T47D (cell line): ENCODE measurements around the gene GTF2IRD2.
"Not testable (repeated sequence)": the region's sequence is repeated elsewhere in the genome, so short reads cannot be mapped to it uniquely, and the experiment has no call there.

Source experiments
- DNase-seq, 2 experiments: peaks; one replicate each; pipeline versions ENCODE4 v3.0.0 to v3.0.0-alpha.2; 2011 to 2012; ENCODE audit warnings: low read depth in 1 of 2, low spot score in 1 of 2
- in situ Hi-C: cut with HindIII; loops from 2 replicates; pipeline ENCODE4 v1.10.0; 2016; ENCODE audit warnings: low sequenced_read_pairs, low pct_unique_long_range_greater_than_20kb

The GTF2IRD2 gene

DNA sequence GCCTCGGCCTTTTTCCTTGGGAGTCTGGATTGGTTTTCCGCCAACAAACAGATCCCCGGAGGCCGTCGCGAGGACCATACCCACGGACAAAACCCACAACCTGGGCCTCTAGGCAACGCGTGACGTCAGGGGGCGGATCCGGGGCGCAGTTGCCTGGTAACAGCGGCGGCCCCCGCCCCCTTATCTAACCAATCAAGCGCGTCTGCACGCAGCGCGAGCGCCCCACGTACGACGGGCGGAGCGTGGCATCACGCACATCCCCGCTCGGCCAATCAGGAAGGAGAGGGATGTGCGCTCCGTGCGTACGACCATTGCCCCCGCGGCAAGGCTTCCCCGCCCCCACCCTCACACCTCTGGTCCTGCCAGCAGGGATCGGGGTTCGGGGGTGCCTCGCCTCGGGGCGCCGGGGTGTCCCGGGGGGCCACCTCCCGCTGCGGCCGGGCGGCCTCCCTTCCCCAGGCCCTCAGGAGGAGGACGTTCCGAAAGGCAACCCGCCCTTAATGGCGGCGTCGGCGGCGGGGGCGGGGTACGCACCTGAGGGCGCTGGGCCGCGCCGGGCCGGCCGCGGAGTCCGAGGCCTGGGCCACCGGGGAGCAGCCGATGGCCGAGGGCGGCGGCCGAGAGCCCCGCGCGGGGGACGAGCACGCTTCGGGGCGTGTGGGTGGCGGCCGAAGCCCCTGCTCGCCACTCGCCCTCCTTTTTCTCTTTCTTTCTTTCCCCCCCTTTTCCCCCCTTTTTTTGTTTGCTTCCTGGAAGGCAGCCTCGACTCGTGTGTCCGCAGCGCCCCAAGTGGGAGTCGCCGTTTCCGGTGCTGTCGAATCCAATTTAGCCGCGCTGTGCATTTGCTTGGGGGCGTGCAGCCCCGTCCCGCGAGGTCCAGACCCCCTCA, at the start of gene GTF2IRD2:
GTF2IRD2 (minus strand) TSS at position 773 of the 889 bp plus-strand sequence. CDS start 15,227 bp downstream, outside the sequence.
- in situ Hi-C loops, DNase-seq: not testable (repeated sequence)

DNA sequence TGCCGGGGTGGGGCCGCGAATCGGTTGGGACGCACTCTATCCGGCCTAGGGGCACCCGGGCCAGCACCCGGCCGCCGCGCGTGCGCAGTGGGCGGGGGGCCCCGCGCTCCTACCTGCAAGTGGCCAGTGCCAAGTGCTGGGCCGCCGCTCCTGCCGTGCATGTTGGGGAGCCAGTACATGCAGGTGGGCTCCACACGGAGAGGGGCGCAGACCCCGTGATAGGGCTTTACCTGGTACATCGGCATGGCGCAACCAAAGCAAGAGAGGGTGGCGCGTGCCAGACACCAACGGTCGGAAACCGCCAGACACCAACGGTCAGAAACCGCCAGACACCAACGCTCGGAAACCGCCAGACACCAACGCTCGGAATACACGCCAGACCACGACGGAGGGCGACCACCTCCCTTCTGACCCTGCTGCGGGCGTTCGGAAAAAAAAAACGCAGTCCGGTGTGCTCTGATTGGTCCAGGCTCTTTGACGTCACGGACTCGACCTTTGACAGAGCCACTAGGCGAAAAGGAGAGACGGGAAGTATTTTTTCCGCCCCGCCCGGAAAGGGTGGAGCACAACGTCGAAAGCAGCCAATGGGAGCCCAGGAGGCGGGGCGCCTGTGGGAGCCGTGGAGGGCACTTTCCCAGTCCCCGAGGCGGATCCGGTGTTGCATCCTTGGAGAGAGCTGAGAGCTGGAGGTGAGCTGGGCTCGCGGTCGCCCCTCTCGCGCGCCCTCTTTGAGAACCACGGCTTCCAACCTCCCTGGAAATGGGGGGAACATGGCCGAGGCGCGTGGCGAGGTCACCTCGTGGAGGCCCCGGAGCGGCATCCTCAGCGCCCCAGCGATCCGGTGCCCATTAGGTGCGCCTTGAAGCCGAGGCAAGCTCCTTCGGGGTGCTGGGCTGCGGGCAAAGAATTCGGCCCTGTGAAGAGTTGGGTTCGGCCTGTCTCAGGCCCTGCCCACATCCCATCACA, 39.0 kb upstream of the GTF2IRD2 start:
- peak in 1 of 2 experiments; percentile 92 for DNase-seq
- in situ Hi-C loops, result not testable (repeated sequence)

DNA sequence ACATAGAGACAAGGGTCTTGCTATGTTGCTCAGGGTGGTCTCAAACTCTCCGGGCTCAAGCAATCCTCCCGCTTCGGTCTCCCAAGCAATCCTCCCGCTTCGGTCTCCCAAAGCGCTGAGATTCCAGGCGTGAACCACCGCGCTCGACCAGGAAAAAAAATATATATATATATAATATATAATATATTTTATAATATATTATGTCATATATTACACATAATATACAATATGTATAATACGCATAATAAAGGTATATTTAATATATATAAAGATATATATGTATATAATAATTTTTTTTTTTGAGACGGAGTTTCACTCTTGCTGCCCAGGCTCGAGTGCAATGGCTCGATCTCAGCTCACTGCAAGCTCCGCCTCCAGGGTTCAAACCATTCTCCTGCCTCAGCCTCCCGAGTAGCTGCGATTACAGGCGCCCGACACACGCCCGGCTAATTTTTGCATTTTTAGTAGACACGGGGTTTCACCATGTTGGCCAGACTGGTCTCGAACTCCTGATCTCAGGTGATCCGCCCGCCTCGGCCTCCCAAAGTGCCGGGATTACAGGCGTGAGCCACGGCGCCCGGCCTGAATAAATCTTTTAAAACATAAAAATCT, 38.2 kb upstream of the GTF2IRD2 start:
- in situ Hi-C loops, result not testable (repeated sequence)

DNA sequence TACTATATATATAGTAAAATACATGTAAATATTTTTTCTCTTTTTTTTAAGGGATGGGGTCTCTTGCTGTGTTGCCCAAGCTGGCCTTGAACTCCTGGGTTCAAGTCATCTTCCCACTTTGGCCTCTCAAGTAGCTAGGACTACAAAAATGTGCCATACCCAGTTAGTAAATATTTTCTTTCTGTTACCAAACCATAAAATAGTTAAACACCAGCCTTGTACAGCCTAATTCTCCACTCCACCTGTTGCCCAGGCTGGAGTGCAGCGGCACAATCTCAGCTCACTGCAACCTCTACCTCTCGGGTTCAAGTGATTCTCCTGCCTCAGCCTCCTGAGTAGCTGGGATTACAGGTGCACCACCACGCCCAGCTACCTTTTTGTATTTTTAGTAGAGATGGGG, 33.9 kb upstream of the GTF2IRD2 start:
- in situ Hi-C loops, DNase-seq: not testable (repeated sequence)

More for the DNA sequence above, 38.2 kb upstream of the GTF2IRD2 start:
- not testable (repeated sequence) for DNase-seq

DNA sequence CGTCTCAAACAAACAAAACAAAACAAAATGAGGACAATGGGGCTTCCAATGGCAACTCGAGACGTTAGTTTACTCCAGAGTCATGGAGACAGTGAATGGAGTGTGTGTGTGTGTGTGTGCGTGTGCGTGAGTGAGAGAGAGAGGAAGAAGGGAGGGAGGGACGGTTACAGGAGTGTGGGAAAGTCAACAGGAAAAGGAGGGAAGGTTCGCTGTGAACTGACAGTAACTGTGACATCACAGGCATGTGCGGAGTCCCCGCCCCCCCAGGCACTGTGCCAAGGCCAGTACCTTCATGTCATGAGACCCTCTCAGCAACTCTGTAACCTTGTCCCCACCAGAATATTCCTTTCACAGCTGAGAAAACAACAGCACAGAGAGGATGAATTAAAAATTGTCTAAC, 30.7 kb upstream of the GTF2IRD2 start:
- in situ Hi-C loops, DNase-seq: not testable (repeated sequence)

DNA sequence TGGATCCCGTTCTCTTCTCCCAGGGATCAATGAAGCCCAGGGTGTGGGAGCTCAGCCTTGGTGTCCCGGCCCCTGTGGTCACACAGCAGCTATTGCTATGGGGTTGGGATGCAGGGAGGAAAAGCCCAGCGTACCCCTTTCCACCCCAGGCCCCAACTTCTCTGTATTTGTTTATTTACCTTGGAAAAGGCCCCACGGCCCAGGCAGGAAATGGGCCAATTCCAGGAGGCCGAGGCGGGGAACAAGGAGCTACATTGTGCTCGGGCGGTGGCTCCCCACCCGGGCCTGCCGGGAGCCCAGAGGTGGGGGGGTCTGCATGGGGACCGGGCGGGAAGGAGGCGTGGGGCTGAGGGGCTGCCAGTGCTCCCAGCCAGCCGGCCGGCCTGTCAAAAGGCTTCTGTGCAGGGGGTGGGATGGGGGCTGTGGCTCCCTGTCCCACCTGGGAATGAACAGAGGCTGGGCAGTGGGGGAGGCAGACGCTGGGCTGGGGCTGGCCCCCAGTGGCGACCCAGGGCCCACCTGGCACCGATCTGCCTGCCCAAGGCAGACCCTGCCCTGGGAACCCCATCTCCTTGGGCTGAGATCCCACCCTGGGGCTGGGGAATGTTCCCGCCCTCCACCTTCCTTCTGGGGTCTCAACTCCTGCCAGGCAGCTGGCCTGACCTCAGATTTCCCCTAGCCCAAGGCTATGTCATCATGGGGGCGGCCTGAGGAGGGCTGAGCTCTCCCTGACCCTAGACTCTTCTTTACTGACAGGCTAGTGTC, 23.5 kb upstream of the GTF2IRD2 start:
- in situ Hi-C loops, DNase-seq: not testable (repeated sequence)

DNA sequence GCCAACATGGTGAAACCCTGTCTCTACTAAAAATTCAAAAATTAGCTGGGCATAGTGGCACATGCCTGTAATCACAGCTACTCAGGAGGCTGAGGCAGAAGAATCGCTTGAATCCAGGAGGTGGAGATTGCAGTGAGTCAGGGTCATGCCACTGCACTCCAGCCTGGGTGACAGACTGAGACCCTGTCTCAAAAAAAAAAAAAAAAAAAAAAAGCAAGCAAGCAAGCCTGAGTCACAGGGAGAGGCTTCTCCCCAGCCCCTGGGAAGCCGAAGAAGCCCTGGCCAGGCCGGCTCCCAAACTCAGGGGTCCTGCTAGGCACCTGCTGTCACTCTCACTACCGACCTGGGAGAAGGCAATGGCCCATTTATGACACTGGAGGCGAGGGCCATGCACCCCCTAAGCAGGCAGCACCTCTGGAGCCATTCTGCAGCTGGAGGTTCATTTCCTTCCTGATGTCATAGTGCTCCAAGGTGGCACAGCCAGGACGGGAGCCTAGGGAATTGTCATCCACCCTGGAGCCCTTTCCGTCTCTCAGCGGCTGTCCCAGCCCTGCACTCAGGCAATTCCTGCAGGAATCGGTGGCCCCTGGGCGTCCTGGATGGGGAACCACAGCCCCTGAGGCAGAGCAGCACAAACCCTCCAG, 22.8 kb upstream of the GTF2IRD2 start:
- DNase-seq, in situ Hi-C loops: not testable (repeated sequence)

DNA sequence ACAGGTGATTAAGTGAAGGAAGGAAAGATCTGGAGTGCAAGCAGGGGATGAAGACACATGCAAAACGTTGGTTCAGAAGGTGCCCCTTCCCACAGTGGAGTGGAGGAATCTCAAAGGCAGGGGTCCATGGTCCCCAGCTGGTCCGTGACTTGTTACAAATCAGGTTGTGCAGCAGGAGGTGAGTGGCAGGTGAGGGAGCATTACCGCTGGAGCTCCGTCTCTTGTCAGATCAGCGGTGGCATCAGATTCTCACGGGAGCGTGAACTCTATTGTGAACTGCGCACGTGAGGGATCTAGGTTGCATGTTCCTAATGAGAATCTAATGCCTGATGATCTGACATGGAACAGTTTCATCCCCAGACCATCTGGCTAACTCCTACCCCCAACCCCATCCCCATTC, 21.1 kb upstream of the GTF2IRD2 start:
- DNase-seq, in situ Hi-C loops: not testable (repeated sequence)

DNA sequence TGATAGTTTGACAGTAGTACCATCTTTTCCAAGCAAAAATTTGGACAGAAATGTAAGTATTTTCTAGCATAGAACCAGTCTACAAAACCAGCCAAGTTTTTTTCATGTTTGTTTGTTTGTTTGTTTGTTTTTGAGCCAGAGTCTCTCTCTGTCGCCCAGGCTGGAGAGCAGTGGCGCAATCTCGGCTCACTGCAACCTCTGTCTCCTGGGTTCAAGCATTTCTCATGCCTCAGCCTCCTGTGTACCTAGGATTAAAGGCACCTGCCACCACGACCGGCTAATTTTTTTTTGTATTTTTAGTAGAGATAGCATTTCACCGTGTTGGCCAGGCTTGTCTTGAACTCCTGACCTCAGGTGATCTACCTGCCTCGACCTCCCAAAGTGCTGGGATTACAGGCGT, 14.4 kb upstream of the GTF2IRD2 start:
- in situ Hi-C loops, DNase-seq: not testable (repeated sequence)

DNA sequence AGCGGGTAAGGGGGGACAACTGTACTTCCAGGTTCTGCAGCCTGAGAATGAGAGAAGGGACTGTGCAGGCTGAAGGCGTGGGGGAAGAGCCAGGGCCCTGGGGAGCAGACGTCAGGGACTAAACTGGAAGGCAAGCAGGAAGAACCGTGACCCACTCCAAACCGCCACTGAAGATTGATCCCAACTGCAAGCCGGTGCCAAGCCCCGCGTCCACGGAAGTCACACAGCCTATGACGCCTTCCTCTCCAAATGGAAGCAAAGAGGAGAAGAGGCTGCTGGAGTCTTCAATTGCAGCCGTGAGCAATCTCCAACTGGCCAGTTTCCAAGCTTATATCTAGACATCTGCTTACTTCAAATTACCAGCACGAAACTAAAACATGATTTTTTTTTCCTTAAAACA, 1.6 kb downstream of the GTF2IRD2 start:
- DNase-seq, in situ Hi-C loops: not testable (repeated sequence)

DNA sequence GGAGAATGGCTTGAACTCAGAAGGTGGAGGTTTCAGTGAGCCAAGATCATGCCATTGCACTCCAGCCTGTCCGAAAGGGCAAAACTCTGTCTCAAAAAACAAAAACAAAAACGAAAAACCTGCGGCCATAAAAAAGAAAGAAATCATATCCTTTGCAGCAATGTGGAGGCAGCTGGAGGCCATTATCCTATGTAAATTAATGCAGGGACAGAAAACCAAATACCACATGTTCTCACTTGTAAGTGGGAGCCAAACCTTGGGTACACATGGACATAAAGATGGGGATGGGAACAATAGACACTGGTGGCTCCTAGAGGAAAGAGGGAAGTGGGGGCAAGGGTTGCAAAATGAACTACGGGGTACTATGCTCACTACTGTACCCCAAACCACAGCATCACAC, 21.0 kb downstream of the GTF2IRD2 start:
- DNase-seq, in situ Hi-C loops: not testable (repeated sequence)

DNA sequence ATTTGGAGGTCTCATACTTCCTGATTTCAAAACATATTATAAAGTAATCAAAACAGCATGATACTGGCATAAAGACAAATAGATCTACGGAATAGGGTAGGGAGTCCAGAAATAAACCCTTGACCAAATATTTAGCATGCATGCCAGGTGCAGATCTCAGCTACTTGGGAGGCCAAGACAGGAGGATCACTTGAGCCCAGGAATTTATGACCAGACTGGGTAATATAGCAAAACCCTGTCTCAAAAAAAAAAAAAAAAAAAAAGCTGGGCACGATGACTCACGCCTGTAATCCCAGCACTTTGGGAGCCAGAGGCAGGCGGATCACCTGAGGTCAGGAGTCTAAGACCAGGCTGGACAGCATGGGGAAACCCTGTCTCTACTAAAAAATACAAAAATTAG, 21.4 kb downstream of the GTF2IRD2 start:
- in situ Hi-C loops, DNase-seq: not testable (repeated sequence)

DNA sequence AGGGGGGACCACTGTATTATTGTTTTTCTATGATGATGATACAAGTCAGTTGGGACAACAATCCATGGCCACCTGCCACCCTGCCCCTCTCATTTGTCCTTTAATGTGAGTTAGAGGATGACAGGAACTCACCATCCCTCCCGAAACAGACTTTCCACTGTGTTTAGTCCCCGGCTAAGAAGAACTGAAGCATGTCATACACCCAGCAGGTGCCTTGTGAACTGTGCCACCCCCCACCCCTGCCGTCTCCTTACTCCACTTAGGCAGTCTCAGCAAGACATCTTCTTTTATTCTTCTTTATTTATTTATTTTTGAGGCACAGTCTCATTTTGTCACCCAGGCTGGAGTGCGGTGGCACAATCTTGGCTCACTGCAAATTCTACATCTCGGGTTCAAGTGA, 30.1 kb downstream of the GTF2IRD2 start:
- in situ Hi-C loops, result not testable (repeated sequence)

DNA sequence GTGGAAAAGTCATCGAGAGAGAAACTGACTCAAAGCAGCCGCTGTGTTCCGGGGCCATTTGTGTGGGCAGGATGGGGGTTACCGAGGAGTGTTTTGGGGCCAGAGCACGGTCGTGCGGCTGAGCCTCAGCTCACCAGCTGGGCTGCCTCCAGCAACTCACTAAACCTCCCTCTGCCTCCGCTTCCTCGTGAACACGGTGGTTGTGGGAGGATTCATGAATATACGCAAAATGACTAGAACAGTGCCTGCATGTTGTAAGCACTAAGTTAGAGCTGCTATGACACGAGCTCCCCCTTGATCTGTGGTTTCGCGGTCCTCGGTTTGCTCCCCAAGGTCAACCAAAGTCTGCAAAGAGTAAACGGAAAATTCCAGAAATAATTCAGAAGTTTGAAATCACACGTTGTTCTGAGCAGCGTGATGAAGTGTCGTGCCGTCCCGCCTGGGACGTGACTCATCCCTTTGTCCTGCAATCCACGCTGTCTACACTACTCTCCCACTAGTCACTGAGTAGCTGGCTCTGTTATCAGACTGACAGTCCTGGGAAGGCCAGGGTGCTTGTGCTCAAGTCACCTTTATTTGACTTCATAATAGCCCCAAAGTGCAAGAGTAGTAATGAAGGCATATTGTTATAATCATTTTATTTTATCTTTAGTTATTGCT, 31.1 kb downstream of the GTF2IRD2 start:
- in situ Hi-C loops, DNase-seq: not testable (repeated sequence)

More for the DNA sequence above, 30.1 kb downstream of the GTF2IRD2 start:
- DNase-seq, result not testable (repeated sequence)

DNA sequence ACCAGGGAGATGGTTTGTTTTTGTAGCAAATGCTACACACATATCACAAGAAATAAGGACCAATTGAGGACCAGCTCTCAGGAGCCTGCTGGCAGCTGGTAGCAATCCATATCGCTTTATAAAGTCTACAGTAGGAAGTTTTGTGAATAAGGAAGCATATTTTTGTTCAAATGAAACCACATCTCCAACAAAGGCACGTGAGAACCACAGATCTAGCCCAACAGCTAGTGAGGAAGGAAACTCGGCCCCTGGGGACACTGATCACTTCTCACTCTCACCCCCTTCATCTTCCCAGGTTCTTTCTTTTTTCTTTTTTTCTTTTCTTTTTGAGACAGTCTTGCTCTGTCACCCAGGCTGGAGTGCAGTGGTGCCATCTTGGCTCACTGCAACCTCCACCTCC, 35.5 kb downstream of the GTF2IRD2 start:
- DNase-seq, in situ Hi-C loops: not testable (repeated sequence)

DNA sequence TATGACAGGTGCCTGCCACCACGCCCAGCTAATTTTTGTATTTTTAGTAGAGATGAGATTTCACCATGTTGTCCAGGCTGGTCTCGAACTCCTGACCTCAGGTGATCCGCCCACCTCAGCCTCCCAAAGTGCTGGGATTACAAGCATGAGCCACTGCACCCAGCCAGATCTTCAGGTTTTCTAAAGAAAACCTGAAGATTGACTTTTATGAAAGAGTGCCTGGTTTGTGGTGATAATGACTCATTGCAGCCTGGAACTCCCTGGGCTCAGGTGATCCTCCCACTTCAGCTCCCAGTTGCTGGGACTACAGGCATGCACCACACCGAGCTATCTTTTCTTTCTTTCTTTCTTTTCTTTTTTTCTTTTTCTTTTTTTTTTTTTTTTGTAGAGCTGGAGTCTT, 52.8 kb downstream of the GTF2IRD2 start:
- in situ Hi-C loops, DNase-seq: not testable (repeated sequence)
